ENCODE results near the gene HAPSTR1.

HAPSTR1 gene

GRCh38 chr16:9124444-9124843 lies 33.0 kb downstream of the HAPSTR1 start:
- no peak for DNase-seq

GRCh38 chr16:9124908-9125584 lies 33.6 kb downstream of the HAPSTR1 start:
- no peak for DNase-seq

- no peak for DNase-seq
Observed at GRCh38 chr16:9125658-9126505, 34.4 kb downstream of the HAPSTR1 start.

DNA sequence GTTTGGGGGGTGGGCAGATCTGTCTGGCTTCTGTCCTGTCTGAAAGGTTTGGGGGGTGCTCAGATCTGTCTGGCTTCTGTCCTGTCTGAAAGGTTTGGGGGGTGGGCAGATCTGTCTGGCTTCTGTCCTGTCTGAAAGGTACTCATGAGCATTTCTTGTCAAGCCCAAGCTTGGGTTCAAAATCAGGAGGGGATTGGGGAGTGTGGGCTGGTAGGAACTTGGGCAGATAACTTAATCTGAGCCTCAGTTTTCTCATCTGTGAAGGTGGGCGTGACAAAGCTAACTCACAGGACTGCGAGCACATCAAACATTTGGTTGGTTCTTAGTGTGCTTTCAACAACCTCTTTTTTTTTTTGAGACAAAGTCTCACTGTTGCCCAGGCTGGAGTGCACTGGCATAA lies 35.2 kb downstream of the HAPSTR1 start:
- no peak for DNase-seq

GRCh38 chr16:9128346-9129342 lies 37.2 kb downstream of the HAPSTR1 start:
- DNase-seq: no peak

DNA sequence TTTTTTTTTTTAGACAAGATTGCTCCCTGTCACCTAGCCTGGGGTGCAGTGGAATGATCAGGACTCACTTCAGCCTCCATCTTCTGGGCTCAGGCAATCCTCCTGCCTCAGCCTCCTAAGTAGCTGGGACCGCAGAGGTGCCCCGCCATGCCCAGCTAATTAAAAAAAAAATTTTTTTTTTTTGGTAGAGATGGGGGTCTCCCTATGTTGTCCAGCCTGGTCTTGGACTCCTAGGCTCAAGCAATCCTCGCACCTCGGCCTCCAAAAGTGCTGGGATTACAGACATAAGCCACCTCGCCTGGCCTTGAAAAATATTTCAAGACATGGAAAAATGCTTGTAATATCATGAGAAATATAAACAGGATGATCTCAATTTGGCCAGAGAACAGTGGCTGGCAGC lies 42.9 kb downstream of the HAPSTR1 start:
- no peak for DNase-seq

DNA sequence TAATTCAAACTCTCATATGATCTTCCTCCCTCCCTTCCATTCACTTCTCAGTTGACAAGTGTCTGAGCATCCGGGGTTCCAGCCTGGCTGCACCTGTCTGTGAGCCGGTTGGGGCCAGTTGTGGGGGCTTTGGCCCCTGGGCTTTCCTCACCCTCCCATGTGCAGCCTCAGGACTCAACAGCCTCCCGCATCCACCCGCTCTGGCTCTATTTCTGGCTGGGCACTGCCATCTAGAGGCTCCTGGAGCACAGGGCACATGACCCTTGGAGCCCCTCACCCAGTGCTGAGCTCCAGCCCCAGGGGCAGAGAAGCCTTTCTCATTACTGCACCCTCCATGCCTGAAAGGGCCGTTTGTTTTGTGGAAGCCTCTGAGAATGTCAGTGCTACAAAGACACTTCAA lies 43.3 kb downstream of the HAPSTR1 start:
- peak; percentile 22 for DNase-seq

GRCh38 chr16:9135797-9136196 lies 44.4 kb downstream of the HAPSTR1 start:
- no peak for DNase-seq

DNA sequence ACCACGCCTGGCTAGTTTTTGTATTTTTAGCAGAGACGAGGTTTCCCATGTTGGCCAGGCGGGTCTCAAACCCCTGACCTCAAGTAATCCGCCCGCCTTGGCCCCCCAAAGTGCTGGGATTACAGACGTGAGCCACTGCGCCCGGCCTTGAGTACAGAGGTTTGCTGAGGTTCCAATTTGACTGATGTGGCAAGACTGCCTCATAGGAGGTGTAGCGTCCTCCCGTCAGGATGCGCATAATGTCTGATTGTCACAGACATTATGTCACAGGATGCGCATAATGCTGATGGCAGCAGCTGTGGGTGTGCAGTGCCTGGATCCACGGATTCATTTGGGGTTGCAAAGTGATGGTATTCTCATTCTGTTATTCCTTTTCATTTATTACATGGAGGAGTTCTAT lies 45.2 kb downstream of the HAPSTR1 start:
- DNase-seq: no peak

DNA sequence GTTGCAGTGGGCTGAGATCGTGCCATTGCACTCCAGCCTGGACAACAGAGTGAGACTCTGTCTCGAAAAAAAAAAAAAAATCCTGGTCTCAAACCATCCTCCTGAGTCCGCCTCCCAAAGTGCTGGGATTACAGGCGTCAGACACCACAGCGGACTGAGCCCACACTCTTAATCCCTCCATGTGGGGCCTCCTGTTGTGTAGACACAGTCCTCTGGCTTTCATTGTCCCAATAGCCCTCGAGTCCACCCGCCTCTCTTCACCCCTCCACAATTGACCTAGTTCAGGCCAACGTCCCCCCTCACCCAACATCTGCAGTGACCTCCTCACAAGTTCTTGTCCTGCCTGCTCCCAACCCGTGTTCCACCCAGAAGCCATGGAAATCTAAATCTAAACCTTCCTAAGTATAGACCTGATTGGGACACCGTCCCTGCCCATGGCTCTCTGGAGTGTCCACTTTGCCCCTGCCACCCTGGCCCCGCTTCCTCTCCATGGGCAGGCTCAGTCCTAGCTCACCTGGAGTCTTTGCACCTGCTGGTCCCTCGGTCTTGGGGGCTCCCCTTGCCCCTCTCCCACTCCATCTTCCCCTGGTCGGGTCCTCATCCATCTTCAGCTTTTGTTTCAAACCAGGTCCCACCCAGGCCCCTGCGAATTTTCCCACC lies 46.7 kb downstream of the HAPSTR1 start:
- no peak for DNase-seq

- peak; percentile 55 for DNase-seq
Observed at GRCh38 chr16:9138731-9139501, 47.5 kb downstream of the HAPSTR1 start.

- DNase-seq: peak; percentile 1
Observed at GRCh38 chr16:9139965-9140364, 48.5 kb downstream of the HAPSTR1 start.

Measured in NCI-H1105 treated with DMSO at 0.1 percent for 48 hours (cell line).